Measurements from ENCODE around the gene ARMC10.
"Not testable (repeated sequence)": the region's sequence is repeated elsewhere in the genome, so short reads cannot be mapped to it uniquely, and the experiment has no call there.

Gene ARMC10

GRCh38 chr7:103144754-103145153 lies 69.8 kb downstream of the ARMC10 start:
- not testable (repeated sequence) for H3K27me3 ChIP-seq (ENCODE audit: control insufficient read depth, insufficient read depth, low read length); H3K36me3 ChIP-seq (ENCODE audit: control insufficient read depth, insufficient read depth, low read length); H3K4me3 ChIP-seq (ENCODE audit: low read depth, low read length); H3K9ac ChIP-seq (ENCODE audit: low read length); H3K9me3 ChIP-seq (ENCODE audit: control insufficient read depth, insufficient read depth, low read depth, low read length); H3K27ac ChIP-seq (ENCODE audit: low read depth, low read length)
- peaks cover 14% of the 10 kb centered on the region for H3K4me1 ChIP-seq (ENCODE audit: control insufficient read depth, insufficient read depth, low read length)

- Histone ChIP-seq H3K9ac (ENCODE audit: low read length) (peak overlapping the region; percentile 93), H3K36me3 (ENCODE audit: control insufficient read depth, insufficient read depth, low read length) (no peaks in the 10 kb centered on the region), H3K27me3 (ENCODE audit: control insufficient read depth, insufficient read depth, low read length) (no peaks in the 10 kb centered on the region), H3K9me3 (ENCODE audit: control insufficient read depth, insufficient read depth, low read depth, low read length) (no peaks in the 10 kb centered on the region), H3K4me3 (ENCODE audit: low read depth, low read length) (peak overlapping the region; percentile 84), H3K4me1 (ENCODE audit: control insufficient read depth, insufficient read depth, low read length) (peaks cover 21% of the 10 kb centered on the region), H3K27ac (ENCODE audit: low read depth, low read length) (peak overlapping the region; percentile 91)
Observed at GRCh38 chr7:103148131-103148993, 73.4 kb downstream of the ARMC10 start.
